CD4-positive, alpha-beta T cell (primary cell): Measurements from ENCODE around the gene STMN3. TPM values are rescaled to one million over a fixed set of nuclear protein-coding genes. Genes with fewer than 3 reads are reported as not detected.

ENCODE experiments used
- ATAC-seq: fragments of 200-7000 bp; cut with Tn5 transposase; one replicate; pipeline ENCODE4 v1.10.0; 2022; ENCODE audit warnings: mild to moderate bottlenecking; ENCODE audit not compliant: poor library complexity
- CTCF ChIA-PET: fragments of 350-600 bp; sonication (Branson Sonifier 250); formaldehyde crosslinking; loops from one replicate; lab custom pipeline; 2021; ENCODE audit warnings: antibody characterized with exemption, inconsistent platforms; lab: Charles Lee
- POLR2A ChIA-PET: fragments of 350-600 bp; sonication (Branson Sonifier 250); formaldehyde crosslinking; loops from one replicate; lab custom pipeline; 2021; ENCODE audit warnings: antibody characterized with exemption, inconsistent platforms; lab: Charles Lee
- DNase-seq, 14 experiments: peaks; one replicate each; pipeline ENCODE4 v3.0.0-alpha.2; 2013 to 2020; ENCODE audit warnings: mixed read lengths in 2 of 14
- H3K27ac ChIP-seq, 2 donors: one replicate each; pipeline versions ENCODE4 v1.5.1 to v1.7.0; 2013; ENCODE audit warnings: low read length in 2 of 2, low read depth in 1 of 2, mild to moderate bottlenecking in 1 of 2
- H3K27me3 ChIP-seq, 2 experiments: 1 replicate in 1 of 2; 2 replicates in 1 of 2; pipeline versions ENCODE4 v1.6.1 to v1.7.0; 2013; ENCODE audit warnings: low read length in 2 of 2, control low read depth in 1 of 2, mild to moderate bottlenecking in 1 of 2, moderate library complexity in 1 of 2; ENCODE audit not compliant: insufficient read depth in 2 of 2, control insufficient read depth in 1 of 2
- H3K36me3 ChIP-seq: one replicate; pipeline ENCODE4 v1.6.1; 2013; ENCODE audit warnings: low read length, control low read depth; ENCODE audit not compliant: insufficient read depth
- H3K4me1 ChIP-seq: one replicate; pipeline ENCODE4 v1.6.1; 2013; ENCODE audit warnings: low read length, control low read depth; ENCODE audit not compliant: insufficient read depth
- H3K4me3 ChIP-seq: one replicate; pipeline ENCODE4 v1.5.1; 2013; ENCODE audit warnings: mild to moderate bottlenecking, low read length, moderate library complexity
- H3K9me3 ChIP-seq, 2 experiments: 1 replicate in 1 of 2; 2 replicates in 1 of 2; pipeline versions ENCODE4 v1.6.1 to v1.7.0; 2013; ENCODE audit warnings: low read length in 2 of 2, mild to moderate bottlenecking in 2 of 2, control low read depth in 1 of 2, moderate library complexity in 1 of 2; ENCODE audit not compliant: control insufficient read depth in 1 of 2, insufficient read depth in 1 of 2
- H3K27ac Mint-ChIP-seq: one replicate; pipeline ENCODE4 v1.8.0; 2020; ENCODE audit warnings: mixed read lengths
- H3K27me3 Mint-ChIP-seq: one replicate; pipeline ENCODE4 v1.8.0; 2021; ENCODE audit warnings: mixed read lengths
- H3K36me3 Mint-ChIP-seq: one replicate; pipeline ENCODE4 v1.8.0; 2021; ENCODE audit warnings: low read depth, mixed read lengths
- H3K4me1 Mint-ChIP-seq: one replicate; pipeline ENCODE4 v1.8.0; 2021; ENCODE audit warnings: low read depth, mixed read lengths
- H3K4me3 Mint-ChIP-seq: one replicate; pipeline ENCODE4 v1.8.0; 2020; ENCODE audit warnings: mild to moderate bottlenecking, mixed read lengths
- H3K9me3 Mint-ChIP-seq: one replicate; pipeline ENCODE4 v1.8.0; 2020; ENCODE audit warnings: mixed read lengths
- intact Hi-C, 2 experiments: fragments of 100-400 bp; cut with DNase I in 1 of 2; cut with micrococcal nuclease in 1 of 2; formaldehyde crosslinking; loops; one replicate each; pipeline versions ENCODE4 v1.15.1 to v1.9.0; 2023 to 2025; cut with DNase I, micrococcal nuclease
- total RNA-seq, 174 experiments: library from RNA in 2 of 174; stranded (reverse) in 2 of 174; gene quantifications; one replicate each; pipeline ENCODE4 v1.2.3 and lab custom pipeline; 2021 to 2026
- TF ChIP-seq, protein P1 (sequence below): fragments of 200-600 bp; IDR thresholded peaks from one replicate; pipeline ENCODE4 v1.8.0; 2022; ENCODE audit warnings: antibody characterized with exemption, mild to moderate bottlenecking

Gene STMN3
- total RNA-seq, 2 experiments from 2014 or later = 122 to 127 TPM

DNA sequence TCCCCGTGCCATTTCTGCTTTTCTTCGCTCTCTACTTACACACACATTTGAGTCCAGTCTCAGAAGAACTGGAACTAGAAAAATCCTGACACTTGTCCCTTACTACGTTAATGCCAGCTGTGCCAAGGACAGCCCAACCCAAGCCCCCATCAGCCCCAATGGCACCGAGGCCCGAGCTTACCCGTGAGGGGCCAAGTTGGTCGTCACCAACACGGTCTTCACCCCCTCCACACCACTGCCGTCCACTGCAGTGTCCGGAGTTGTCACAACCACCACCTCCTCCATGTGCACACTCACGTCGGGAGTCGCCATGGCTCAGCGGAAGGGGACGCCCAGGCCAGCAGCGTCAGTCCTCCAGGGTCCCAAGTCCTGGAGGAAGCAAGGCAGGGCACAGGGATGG, 34.1 kb downstream of the STMN3 start:
- DNase-seq = no peak
- TF ChIP-seq, protein P1, sequence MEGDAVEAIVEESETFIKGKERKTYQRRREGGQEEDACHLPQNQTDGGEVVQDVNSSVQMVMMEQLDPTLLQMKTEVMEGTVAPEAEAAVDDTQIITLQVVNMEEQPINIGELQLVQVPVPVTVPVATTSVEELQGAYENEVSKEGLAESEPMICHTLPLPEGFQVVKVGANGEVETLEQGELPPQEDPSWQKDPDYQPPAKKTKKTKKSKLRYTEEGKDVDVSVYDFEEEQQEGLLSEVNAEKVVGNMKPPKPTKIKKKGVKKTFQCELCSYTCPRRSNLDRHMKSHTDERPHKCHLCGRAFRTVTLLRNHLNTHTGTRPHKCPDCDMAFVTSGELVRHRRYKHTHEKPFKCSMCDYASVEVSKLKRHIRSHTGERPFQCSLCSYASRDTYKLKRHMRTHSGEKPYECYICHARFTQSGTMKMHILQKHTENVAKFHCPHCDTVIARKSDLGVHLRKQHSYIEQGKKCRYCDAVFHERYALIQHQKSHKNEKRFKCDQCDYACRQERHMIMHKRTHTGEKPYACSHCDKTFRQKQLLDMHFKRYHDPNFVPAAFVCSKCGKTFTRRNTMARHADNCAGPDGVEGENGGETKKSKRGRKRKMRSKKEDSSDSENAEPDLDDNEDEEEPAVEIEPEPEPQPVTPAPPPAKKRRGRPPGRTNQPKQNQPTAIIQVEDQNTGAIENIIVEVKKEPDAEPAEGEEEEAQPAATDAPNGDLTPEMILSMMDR = no peak
- Mint-ChIP-seq H3K36me3 (peaks cover 70% of the 10 kb centered on the region), H3K27me3 (no peaks in the 10 kb centered on the region), H3K9me3 (no peaks in the 10 kb centered on the region), H3K4me1 (peaks cover 21% of the 10 kb centered on the region), H3K4me3 (no peak overlapping the region), H3K27ac (no peak overlapping the region)
- ChIA-PET CTCF (no interaction called here), POLR2A (interaction anchor here (0.8 to 1.5 kb wide), 2 partner anchors 8 to 74 kb away, joined by 3 read pairs; partner anchors contain the start of gene GMEB2)
- no peak for ATAC-seq
- Histone ChIP-seq H3K27ac (no peak overlapping the region), H3K4me1 (peaks cover 10% of the 10 kb centered on the region), H3K27me3 (no peaks in the 10 kb centered on the region), H3K36me3 (peaks cover 48% of the 10 kb centered on the region), H3K4me3 (no peak overlapping the region), H3K9me3 (no peaks in the 10 kb centered on the region)
- intact Hi-C loops = no loop called here

DNA sequence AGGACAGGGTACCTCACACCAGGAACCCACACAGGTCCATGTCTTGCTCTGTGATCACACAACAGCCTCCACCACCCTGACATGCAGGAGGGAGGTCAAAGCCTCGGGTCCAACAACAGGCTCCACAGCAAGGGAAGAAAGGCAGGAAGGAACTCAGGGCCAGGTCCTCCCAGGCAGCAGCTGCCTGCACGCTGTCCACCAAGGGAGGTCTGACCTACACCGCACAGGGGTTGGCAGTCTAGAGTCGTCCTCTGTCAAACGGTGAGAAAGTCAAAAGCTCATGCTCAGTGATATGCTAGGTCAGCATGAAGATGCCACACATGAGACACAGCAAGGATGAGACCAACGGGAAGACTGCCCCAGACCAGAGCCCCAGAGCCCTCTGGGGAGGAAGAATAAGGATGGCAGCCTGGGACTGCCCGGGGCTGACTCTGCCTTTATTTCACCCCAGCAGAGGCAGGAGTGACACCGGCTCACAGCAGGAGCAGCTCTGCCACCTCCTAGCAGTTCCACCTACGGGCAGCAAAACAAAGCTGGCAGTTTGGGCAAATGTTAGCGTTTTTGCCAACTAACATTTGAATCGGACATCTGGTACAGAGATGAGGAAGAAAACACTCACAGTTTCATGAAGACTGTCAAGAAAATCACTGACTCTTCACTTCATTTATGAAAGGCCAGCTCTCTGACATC, 34.8 kb downstream of the STMN3 start:
- intact Hi-C loops = no loop called here
- Histone ChIP-seq H3K27ac (no peak overlapping the region), H3K27me3 (no peaks in the 10 kb centered on the region), H3K36me3 (peaks cover 48% of the 10 kb centered on the region), H3K4me3 (no peak overlapping the region), H3K9me3 (no peaks in the 10 kb centered on the region), H3K4me1 (peaks cover 10% of the 10 kb centered on the region)
- no peak overlapping the region for H3K27ac Mint-ChIP-seq
- POLR2A ChIA-PET = interaction anchor here (0.8 to 1.6 kb wide), 3 partner anchors 9 to 74 kb away, joined by 3 to 7 read pairs (median 3); partner anchors contain the start of gene GMEB2
- CTCF ChIA-PET = interaction anchor here (1.3 kb wide), 1 partner anchor 24 kb away, joined by 4 read pairs; no protein-coding TSS in a partner anchor
- H3K9me3 Mint-ChIP-seq = no peaks in the 10 kb centered on the region
- TF ChIP-seq, protein P1 = no peak
- H3K27me3 Mint-ChIP-seq = no peaks in the 10 kb centered on the region
- DNase-seq (no peak), ATAC-seq (no peak)
- H3K4me3 Mint-ChIP-seq = no peak overlapping the region
- peaks cover 21% of the 10 kb centered on the region for H3K4me1 Mint-ChIP-seq
- H3K36me3 Mint-ChIP-seq = peaks cover 76% of the 10 kb centered on the region

DNA sequence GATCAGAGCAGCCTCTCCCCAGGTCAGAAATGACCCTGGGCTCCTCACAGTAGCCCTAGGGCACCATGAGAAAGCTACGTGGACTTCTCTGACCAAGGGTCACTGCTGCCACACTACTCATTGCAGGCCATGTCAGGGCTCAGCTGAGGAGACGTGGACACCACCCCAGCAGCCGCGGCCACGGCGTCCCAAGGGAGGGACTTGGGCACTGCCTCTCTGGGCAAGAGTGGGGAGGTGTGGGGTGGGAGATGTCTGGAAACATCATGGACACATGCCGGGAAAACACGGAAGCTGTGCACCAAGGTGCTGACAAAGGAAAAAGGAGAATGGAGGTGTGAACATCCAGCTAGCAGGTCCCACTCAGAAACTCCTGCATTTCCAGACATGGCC, 35.4 kb downstream of the STMN3 start:
- Histone ChIP-seq H3K27me3 (no peaks in the 10 kb centered on the region), H3K4me1 (peaks cover 10% of the 10 kb centered on the region), H3K36me3 (peaks cover 48% of the 10 kb centered on the region), H3K9me3 (no peaks in the 10 kb centered on the region), H3K4me3 (no peak overlapping the region), H3K27ac (no peak overlapping the region)
- Mint-ChIP-seq H3K4me1 (peaks cover 17% of the 10 kb centered on the region), H3K36me3 (peaks cover 76% of the 10 kb centered on the region), H3K27me3 (no peaks in the 10 kb centered on the region), H3K9me3 (no peaks in the 10 kb centered on the region), H3K4me3 (no peak overlapping the region), H3K27ac (no peak overlapping the region)
- no peak for ATAC-seq
- POLR2A ChIA-PET = interaction anchor here (1.5 to 1.6 kb wide), 2 partner anchors 9 to 24 kb away, joined by 3 to 7 read pairs; partner anchors contain the start of gene GMEB2
- TF ChIP-seq, protein P1 = no peak
- DNase-seq = no peak
- CTCF ChIA-PET = interaction anchor here (1.3 kb wide), 1 partner anchor 24 kb away, joined by 4 read pairs; no protein-coding TSS in a partner anchor
- intact Hi-C loops = no loop called here
